Sigmoid colon (tissue), 4 donors: ENCODE data around the gene HLA-DQA2.

Experiments used
- CTCF ChIP-seq, 4 experiments: fragments of 450-650 bp in 3 of 4; fragments of 200-600 bp in 1 of 4; IDR thresholded peaks; one replicate each; pipeline ENCODE4 v1.5.1; 2016 to 2019; ENCODE audit warnings: antibody characterized with exemption in 4 of 4, mild to moderate bottlenecking in 3 of 4, moderate library complexity in 2 of 4
- EP300 ChIP-seq, 4 donors: sonication (generic); formaldehyde crosslinking; IDR thresholded peaks; one replicate each; pipeline ENCODE4 v1.6.1; 2017; ENCODE audit warnings: antibody characterized with exemption in 4 of 4
- POLR2A ChIP-seq, 2 donors: fragments of 450-650 bp; IDR thresholded peaks; one replicate each; pipeline ENCODE4 v1.6.1; 2016; ENCODE audit warnings: antibody characterized with exemption in 2 of 2, mild to moderate bottlenecking in 2 of 2, moderate library complexity in 2 of 2
- POLR2AphosphoS5 ChIP-seq, 4 donors: sonication (generic); formaldehyde crosslinking; IDR thresholded peaks; one replicate each; pipeline ENCODE4 v1.6.1; 2017; ENCODE audit warnings: antibody characterized with exemption in 4 of 4

GRCh38 chr6:32764048-32764447 is 22.9 kb downstream of the HLA-DQA2 start:
- TF ChIP-seq EP300 (IDR thresholded peaks at IDR 0.05), result no peak
- TF ChIP-seq CTCF (IDR thresholded peaks at IDR 0.05), result no peak
- TF ChIP-seq POLR2A (IDR thresholded peaks at IDR 0.05), result no peak
- no peak for TF ChIP-seq POLR2AphosphoS5 (IDR thresholded peaks at IDR 0.05)
